ENCODE measurements around the gene ARHGAP15.

DNA sequence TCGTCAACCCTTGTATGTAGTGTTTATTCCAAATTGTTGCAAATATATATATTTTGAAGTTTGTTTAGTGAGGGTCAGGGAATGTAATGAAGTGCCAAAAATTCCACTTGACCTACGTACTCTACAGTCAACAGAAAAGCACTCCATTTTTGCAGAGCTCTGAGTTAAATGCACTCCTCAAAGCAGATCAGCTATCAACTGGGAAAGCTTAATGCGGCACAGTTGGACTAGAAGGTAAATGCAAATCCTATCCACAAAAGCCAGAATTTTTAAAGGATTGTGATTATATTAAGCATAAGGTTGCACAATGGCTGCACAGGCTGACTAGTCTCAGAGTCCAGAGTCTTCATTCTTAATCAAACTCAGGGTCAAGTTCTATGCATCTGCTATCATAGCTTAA is 577.1 kb downstream of the ARHGAP15 start:
- TF ChIP-seq SUZ12 (IDR thresholded peaks at IDR 0.05; ENCODE audit: extremely low read depth, insufficient read depth, insufficient read length) (no peak), ZNF274 (IDR thresholded peaks at IDR 0.05; ENCODE audit: low read depth, low read length) (no peak), YY1 (IDR thresholded peaks at IDR 0.05; ENCODE audit: insufficient read depth, insufficient read length) (no peak)

All from NT2/D1 (cell line).